HCT116 (cell line): ENCODE data around the gene GRIN3A.

Experiments used
- ATF3 ChIP-seq: IDR thresholded peaks from 2 replicates; pipeline ENCODE4 v1.6.1; 2012
- CBX3 ChIP-seq: IDR thresholded peaks from 2 replicates; pipeline ENCODE4 v1.6.1; 2012; ENCODE audit warnings: low read depth
- CTCF ChIP-seq, 3 experiments: fragments of 200-600 bp in 1 of 3; sonication (generic) in 1 of 3; IDR thresholded peaks in 2 of 3; conservative IDR thresholded peaks in 1 of 3; 2 replicates each; pipeline ENCODE4 v1.5.1; 2012 to 2017; ENCODE audit warnings: low read depth in 2 of 3, low read length in 2 of 3, antibody characterized with exemption in 1 of 3, borderline replicate concordance in 1 of 3, control low read depth in 1 of 3, mild to moderate bottlenecking in 1 of 3, mixed read lengths in 1 of 3, mixed run types in 1 of 3, moderate library complexity in 1 of 3; ENCODE audit not compliant: insufficient read depth in 1 of 3
- EZH2 ChIP-seq: fragments of 200-600 bp; sonication (generic); IDR thresholded peaks from 2 replicates; pipeline ENCODE4 v1.6.1; 2017; ENCODE audit warnings: antibody characterized with exemption, mixed run types
- FOSL1 ChIP-seq: IDR thresholded peaks from 2 replicates; pipeline ENCODE4 v1.6.1; 2012; ENCODE audit warnings: low read depth
- MAX ChIP-seq: IDR thresholded peaks from 2 replicates; pipeline ENCODE4 v1.6.1; 2012
- POLR2AphosphoS5 ChIP-seq: IDR thresholded peaks from 2 replicates; pipeline ENCODE4 v1.6.1; 2011; ENCODE audit warnings: mild to moderate bottlenecking, low read depth, low read length, moderate library complexity

GRCh38 chr9:101566904-101567724 is 171.3 kb downstream of the GRIN3A start:
- no peak for TF ChIP-seq EZH2
- TF ChIP-seq ATF3: no peak
- TF ChIP-seq CTCF (IDR thresholded peaks at IDR 0.05 in 2 of 3, conservative IDR thresholded peaks at IDR 0.05 in 1 of 3; ENCODE audit: borderline replicate concordance in 1 of 3, insufficient read depth in 1 of 3, low read depth in 2 of 3, low read length in 2 of 3): peak; percentile 51 to 72 (median 64); a peak in 5 of 6 replicates
- no peak for TF ChIP-seq FOSL1
- no peak for TF ChIP-seq POLR2AphosphoS5
- TF ChIP-seq MAX: no peak
- TF ChIP-seq CBX3: no peak
